ENCODE results near the gene SLC9A1.
"Not testable (repeated sequence)": the region's sequence is repeated elsewhere in the genome, so short reads cannot be mapped to it uniquely, and the experiment has no call there.

The SLC9A1 gene

DNA sequence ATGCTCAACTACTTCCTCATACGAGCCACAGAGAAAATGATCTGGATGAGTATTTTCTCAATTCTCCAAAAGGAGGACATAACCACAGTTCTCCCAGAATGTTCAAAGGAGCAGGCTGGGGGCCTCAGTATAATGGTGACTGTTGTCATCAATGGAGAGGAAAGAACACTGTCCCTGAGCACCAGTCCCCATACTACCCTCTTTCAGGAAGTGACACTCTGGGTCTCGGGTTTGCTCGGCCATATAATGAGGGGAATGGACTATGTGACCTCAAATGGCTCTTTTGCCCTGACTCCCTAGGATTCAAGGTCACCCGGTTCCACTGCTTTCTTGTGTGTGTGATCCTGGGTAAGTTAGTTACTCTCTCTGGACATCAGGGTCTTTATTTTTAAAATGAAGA lies 22.8 kb downstream of the SLC9A1 start:
- DNase-seq, result no peak

DNA sequence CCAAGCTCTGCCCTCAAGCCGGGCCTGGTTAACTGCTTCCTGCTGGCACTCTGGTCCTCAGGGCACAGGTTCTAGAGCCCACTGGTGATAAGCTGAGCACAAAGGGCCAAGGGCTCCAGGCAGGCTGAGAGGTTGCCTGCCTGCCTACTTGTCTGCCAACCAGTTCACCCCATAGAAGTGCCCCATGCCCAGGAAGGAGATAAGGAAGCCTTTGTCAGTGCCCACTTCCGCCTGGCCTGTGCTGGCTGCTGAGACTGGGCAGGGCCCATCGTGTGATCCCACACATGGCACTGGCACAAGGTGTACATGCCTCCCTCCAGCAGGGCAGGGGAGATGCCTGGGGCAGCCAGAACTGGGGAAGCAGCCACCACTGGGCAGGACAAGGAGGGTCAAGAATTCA lies 24.1 kb downstream of the SLC9A1 start:
- no peak for DNase-seq

DNA sequence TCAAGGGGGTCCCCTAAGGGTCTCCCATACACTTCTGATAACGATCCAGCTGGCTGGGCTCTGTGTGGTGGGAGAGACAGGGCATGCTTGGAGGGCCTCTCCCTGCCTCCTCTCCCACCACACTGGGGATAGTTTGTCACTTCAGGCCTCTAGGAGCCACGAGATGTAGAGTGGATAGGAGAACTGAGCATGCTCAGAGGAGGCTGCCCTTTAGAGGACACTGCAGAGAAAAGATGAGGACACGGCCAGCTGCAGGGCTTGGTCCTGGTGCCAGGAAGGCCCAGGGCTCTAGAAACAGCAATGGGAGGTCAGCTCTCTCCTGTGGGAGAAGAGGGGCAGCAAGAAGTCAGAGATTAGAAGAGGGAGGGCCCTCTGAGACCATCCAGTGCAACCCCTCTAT lies 25.7 kb downstream of the SLC9A1 start:
- DNase-seq, result no peak

DNA sequence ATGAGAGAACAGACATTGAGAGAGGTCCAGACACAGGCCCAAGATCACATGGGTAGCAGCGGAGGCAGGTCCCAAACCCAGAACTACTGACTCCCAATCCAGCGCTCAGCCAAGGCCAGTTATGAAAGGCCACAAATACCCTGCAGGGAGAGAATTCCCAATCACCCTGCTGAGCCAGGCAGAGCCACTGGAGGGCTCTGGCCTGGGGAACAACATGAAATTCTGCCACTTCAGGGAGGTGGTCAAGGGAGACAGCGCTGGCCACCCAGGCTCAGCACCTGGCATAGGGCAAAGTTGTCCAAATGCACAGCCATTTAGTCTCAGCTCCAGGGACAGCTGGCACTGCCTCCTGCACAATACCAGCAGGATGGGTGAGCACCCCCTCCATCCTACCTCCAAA lies 27.5 kb downstream of the SLC9A1 start:
- no peak for DNase-seq

DNA sequence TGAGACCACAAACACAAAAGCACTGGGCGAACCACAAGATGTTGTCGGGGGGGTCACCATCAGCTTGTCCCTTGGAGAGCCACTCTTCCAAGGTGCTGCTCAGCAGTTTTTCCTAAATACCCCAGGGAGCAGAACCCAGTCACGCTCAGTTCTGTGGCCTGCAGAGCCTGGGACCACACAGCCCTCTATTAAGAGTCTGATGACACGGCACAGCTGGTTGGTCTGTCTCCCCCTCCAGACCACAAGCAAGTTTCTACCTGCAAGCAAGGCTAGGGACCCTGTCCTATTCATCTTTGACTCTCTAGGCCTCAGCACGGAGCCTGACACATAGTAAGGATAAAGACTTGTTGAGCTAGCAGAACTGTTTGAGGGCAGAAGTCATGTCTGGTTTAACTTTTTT lies 28.5 kb downstream of the SLC9A1 start:
- DNase-seq, result no peak

DNA sequence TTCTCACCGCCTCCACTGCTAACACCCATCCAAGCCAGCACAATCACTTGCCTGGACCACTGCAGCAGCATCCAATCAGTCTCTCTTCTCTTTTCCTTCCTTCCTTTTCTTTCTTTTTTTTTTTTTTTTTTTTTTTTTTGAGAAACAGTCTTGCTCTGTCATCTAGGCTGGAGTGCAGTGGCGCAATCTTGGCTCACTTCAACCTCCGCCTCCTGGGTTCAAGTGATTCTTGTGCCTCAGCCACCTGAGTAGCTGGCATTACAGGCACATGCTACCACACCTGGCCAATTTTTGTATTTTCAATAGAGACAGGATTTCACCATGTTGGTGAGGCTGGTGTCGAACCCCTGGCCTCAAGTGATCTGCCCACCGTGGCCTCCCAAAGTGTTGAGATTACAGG lies 29.8 kb downstream of the SLC9A1 start:
- DNase-seq, result not testable (repeated sequence)

DNA sequence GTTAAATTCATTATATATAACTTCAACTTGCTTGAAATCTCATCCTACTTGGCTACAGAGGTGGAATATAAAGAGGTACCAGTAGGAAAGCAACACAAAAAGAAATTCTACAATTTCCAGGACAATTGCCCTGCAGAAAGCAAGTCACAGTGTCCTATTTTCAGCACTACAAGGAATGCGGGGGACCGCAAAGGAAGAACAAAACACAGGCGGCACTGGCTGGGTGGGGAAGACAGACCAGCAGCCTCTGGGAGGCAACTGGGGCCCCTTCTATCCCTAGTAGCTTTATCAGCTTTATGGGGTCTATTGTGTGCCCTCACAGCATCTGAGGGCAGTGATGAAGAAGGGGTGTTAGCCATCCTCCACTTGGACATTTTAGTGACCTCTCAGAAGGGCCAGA lies 30.5 kb downstream of the SLC9A1 start:
- DNase-seq, result no peak

DNA sequence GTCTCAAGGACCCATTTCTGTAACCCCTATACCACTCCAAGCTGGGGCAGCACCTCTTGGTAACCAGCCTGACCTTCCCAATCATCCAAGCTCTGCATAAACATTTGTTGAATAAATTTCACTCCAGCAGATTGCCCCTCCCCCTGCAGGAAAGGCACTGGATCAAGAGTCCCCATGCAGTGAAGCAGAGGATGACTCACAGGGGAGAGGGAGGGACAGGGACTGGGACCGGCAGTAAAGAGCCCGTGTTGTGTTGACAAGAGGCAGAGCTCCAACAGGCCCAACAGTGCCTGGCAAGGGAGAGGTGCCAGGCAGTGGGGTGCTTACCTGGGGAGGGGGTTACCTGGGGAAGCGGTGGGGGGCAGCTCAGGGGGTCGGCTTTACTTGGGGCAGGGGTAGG lies 32.3 kb downstream of the SLC9A1 start:
- DNase-seq, result no peak

DNA sequence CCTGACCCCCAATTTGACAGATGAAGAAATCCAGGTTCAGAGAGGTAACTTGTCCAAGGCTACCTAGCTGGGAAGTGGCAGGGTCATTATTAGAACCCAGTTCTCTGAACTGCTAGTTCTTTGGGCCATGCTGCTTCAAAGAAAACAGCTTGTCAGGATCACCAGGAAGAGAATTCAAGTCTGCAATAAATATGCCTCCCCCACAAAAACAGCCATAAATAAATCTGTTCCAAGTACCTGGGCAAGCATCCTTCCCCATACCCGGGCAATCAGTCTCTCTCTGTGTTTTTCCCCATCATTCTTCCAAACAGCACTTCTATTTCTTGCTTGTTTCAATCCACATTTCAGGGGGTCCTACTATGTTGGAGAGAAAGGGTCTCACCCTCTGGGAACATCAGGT lies 34.1 kb downstream of the SLC9A1 start:
- DNase-seq, result no peak

DNA sequence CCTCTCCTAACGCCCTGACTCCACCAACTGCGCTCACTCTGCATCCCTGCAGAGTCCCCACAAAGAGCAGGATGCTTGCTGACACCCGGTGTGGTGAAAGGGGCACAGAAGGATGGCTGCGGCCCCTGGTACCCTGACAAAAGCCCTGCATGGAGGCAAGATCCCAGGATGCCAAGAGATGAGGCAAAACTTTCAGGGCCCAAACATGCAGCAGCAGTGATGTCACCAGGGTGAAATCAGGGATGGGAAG lies 36.6 kb downstream of the SLC9A1 start:
- DNase-seq, result no peak

DNA sequence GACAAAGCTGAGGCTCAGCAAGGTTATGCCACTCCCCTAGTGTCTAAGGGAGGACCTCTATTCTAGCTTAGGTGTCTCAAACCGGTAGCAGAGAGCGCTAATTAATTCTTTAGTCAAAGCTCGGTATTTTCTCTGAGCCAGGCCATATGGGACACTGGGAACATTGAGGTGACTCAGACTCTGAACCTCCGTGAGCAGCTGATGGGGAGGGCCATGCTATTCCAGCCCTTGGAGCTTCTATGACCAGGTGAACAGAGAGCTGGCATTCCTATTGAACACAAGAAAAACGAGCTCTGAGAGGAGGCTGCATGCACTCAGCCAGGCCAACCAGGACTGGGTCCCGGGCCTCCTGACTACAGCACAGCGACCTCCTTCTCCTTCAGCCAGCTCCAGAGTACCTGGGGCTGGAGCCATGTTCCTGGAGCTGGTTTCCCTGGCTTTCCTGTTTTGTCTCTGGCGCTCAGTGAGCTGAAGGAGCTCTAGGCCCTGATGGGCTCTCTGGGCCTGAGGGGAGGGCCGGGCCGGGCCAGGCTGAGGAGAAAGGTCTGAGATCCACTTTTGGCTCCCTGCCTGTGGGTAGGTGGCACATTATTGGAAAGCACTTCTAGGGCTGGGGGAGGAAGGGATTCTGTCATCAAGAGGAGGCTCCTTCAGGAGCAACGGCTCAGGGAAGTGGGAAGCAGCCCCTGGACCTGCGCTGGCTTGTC lies 37.0 kb downstream of the SLC9A1 start:
- peak in 1 of 2 experiments; percentile 31 for DNase-seq

DNA sequence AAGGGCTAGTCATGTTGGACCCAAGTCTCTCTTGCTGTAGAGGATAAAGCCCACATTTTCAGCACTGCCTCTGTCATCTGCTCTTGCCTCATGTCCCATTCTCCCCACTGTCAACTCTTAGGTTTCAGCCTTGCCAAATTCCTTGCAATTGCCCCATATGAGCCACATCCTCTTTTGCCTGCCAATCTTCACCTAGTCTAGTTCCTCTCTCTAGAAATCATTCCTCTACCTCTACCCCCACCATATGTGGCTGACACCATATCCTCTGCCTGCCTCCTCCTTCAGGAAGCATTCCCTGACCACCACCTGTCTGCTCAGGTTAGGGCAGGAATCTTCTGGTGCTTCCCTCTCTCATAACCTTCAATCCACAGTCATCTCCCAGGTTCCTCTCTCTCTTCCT lies 38.2 kb downstream of the SLC9A1 start:
- DNase-seq, result no peak

DNA sequence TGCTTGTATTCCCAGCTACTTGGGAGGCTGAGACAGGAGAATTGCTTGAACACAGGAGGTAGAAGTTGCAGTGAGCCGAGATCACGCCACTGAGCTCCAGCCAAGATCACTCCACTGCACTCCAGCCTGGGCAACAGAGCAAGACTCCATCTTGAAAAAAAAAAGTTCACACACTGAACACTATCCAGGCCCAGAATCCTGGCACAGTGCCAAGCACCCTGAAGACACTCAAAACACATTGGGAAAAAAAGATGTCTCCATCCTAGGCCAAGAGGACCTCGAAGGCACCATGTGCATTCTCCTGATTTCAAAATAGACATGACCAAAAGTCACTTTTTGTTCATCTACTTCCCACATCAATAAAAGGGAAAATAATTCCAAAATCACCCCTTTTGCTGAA lies 38.7 kb downstream of the SLC9A1 start:
- no peak for DNase-seq

DNA sequence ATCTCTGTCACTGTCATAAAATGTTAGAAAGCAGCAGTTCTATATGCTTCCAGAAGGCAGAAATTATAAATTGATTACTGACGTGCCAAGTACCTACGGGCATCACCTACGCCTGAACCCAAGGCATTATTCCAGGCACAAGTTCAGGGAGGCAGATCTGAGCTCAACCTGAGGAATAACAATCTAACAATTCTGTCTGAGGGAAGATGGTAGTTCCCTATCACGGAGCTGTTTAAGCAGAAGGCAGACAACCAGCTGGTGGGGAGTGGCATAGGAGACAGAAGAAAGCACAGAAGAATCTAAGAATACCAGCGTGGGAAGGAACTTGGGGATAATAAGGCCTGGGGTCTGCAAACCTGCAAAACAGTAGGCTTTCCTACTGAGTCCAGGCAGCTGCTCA lies 40.4 kb downstream of the SLC9A1 start:
- peak in 1 of 2 experiments; percentile 13 for DNase-seq

DNA sequence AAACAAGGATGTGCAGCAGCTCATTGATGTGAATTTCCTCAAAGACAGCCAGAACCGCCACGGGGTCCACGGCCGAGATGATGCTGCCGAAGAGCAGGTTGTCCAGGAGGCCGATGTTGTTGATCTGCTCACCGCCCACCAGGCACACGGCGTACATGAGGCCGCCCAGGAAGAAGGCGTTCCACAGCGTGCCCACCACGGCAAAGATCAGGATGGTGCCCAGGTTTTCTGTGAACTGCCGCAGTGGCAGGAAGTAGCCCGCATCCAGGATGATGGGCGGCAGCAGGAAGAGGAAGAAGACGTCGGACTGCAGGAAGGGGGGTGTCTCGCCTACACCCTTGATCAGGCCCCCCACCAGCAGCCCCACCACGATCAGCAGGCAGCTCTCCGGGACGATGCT lies 41.1 kb downstream of the SLC9A1 start:
- DNase-seq, result no peak

DNA sequence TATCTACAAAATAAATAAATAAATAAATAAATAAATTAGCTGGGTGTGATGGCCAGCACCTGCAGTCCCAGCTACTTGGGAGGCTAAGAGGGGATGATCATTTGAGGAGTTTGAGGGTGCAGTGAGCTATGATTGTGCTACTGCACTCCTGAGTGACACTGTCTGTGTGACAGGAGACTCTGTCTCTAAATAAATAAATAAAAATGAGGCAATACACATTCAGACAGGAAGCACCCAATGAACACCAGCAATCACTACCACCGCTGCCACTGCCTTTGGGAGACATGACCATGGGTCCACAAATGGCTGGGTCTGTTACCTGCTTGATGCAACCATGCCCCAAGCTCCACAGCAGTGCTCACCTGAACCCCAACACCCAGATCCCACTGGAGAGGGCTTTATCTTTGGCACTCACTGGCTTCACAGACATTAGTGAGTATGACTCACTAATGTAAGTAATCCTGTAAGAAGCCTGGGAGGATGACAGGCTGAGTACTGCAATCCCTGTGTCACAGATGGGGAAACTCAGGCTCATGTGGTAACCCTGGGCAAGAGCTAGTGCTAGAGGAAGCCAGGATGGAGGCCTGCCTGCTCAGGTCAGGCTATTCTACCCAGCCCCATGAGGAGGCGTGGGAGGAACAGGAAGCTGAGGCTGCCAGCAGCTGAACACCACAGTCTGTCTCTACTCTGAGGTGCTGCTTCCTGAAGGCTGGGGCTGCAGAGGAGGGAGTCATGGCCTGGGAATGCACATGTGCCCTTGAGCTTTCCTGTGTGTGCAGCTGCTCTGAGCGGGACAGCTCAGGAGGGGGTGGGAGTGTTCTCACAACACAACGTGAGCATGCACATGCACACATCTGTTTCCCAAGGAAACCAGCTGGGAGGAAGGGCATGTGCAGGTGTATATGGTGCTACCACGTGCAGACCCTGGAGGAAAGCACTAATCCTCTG lies 43.0 kb downstream of the SLC9A1 start:
- peak; percentile 21 to 79 for DNase-seq

DNA sequence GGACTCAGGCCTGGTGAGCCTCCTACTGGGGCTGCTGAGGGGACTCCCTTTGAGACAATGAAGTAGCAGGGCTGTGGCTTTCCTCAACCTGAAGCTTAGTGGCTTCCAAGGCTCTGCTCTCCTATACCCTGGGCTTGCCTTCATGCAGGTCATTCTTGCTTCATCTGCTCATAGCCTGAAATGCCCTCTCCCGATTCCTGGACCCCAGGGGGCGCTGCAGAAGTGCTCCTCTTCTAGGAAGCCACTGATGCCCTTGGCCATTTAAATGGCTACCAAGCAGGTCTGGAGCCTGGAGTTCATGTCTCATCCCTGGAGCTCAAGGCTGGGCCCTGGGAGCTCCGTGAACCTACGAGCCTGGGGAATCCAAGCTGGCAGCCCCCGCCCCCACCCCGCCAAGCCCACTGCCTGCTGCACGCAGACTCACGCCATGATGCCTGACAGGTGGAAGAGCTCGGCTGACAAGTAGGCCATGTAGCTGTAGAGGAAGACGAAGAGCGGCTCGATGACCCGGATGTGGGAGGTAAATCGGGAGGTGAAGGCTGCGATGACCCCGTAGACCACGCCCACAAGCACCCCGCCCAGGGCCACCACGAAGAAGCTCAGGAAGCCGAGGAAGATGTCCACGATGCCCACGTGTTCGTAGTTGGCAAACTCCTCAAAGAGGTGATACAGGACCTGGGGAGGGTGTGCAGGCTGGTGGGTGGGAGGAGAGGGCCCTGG lies 45.7 kb downstream of the SLC9A1 start:
- DNase-seq, result peak in 1 of 2 experiments; percentile 21

DNA sequence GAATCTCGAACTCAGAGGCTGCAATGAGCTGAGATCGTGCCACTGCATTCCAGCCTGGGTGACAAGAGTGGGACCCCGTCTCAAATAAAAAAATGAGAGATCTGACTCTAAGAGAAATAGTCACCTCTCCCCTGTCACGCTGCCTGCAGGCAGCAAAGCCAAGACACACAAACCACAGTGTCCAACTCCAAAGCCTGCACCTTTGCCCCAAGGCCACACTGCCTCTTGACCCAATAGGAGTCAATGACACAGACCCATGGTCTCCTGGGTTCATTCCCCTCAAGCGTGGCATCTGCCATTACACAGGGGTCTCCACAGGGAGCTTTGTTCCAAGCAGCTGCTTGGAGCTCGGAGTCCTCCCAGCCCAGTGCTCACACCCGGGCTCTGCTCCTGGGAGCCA lies 46.3 kb downstream of the SLC9A1 start:
- no peak for DNase-seq

DNA sequence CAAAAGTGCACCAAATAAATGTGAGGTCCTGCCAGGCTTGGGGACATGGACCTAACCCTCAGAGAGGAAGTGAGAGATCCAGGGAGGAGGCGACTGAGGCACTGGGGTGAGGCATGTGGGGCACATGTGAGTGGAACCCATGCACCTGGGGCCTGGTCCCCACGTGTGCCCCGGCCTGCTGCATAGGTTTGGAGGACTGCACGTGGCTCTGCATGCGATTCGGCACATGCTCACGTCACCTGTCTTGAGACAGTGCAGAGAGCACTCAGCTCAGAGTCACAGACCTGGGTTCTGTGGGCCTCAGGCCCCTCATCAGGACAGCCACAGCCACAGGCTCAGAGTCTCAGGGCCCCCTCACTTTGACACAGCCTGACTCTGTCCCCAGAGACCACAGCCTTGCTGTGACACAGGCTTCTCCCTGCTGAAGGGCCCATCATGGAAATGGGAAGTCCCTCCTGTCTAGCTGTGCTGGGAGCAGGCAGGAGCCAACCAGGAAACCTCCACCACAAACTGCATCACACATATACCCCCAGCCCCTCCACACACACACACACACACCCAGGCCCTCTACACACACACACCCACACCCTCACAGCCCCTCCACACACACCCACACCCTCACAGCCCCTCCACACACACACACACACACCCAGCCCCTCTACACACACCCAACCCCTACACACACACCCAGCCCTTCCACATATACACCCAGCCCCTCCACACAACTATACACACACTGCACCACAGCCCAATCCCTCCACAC lies 48.2 kb downstream of the SLC9A1 start:
- DNase-seq, result no peak

DNA sequence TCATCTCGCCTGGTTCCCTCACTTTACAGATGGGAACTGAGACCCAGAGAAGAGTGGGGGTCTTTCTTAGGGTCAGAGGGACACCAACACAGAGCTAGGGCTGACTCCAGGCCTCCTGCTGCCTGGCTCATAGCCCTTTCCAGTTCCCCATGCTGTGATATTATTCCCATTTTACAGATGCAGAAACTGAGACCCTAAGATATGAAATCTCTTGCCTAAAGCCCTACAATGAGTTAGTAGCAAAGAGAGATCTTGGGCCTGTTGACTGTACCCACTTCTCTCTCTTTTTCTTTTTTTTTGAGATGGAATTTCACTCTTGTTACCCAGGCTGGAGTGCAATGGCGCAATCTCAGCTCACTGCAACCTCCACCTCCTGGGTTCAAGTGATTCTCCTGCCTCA lies 49.9 kb downstream of the SLC9A1 start:
- no peak for DNase-seq

DNA sequence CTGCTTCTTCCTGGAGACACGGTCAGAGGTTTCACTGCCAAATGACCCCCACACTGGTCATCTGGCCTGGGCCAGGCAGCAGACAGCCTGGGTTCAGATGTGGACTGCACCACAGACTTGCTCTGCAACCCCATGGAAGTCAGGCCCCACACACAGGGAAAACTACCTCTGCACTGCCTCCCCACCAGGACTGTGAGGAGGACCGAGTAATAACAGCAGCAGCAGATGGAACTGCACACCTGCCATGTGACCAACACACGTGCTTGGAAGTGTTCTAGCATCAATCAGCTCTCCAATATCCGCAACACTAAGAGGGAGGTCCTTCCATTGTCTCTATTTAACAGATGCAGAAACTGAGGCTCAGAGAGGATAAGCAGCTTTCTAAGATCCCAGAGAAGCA lies 51.4 kb downstream of the SLC9A1 start:
- peak; percentile 20 to 61 for DNase-seq

DNA sequence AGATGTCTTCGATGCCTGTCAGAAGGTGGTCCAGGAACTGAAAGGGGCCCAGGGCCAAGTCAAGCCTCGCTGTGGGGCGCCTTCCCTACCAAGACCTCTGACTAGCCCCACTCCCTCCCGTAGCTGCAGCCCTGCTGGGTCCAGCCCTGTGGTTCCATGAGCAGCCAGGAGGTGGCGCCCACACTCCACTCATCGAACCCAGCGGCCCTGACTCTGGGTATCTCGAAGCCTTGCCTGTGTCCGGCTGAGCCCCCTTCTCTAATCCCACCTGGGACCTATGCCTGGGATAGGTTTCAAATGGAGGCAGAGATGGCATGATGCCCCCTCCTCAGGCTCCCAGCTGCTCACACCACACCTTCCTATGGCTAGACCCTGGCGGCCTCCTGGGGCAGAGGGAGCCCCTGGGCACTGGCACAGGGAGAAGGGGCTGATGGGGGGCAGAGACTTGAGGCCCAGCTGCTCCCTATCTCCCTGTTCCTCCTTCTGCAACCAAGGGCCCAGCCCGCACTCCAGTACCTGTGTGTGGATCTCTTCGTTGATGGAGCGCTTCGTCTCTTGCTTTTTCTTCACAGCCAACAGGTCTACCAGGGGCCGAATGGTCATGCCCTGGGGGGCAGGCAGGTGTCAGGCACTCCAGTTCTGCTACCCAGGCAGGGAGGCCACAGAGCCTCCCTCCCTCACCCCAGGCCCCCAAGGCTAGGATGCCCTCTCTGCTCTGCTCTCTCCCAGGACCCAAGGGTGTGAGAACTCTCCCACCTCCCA lies 52.0 kb downstream of the SLC9A1 start:
- DNase-seq, result peak; percentile 19 to 69

Measured in NCI-H524 (cell line).